K562 (cell line): ENCODE data around the gene CADM2. TPM values are rescaled to one million over a fixed set of nuclear protein-coding genes. Genes with fewer than 3 reads are reported as not detected.

Experiments
- ATAC-seq: fragments of 200-7000 bp; cut with Tn5 transposase; 3 replicates; pipeline ENCODE4 v1.9.1; 2020; ENCODE audit warnings: moderate library complexity
- BruUV-seq: library from RNA; stranded (reverse); fragments of 400-500 nt; replicated peaks from 2 replicates; lab custom pipeline; 2021; lab: Mats Ljungman, UMichigan
- CTCF ChIA-PET: fragments of 300-600 bp; formaldehyde crosslinking; extraction: SDS; loops from one replicate; lab custom pipeline; 2021; ENCODE audit warnings: low intra/inter-chr PET ratio; lab: Yijun Ruan, JAX
- POLR2A ChIA-PET: fragments of 300-600, 350-650 bp; sonication (Branson Sonifier 250); formaldehyde crosslinking; extraction: SDS; loops from one replicate; lab custom pipeline; 2021; ENCODE audit warnings: antibody characterized with exemption, inconsistent platforms; lab: Yijun Ruan, JAX
- DNase-seq, 4 experiments: peaks; one replicate each; pipeline versions ENCODE4 v3.0.0 to v3.0.0-alpha.2; 2011 to 2018; ENCODE audit warnings: low spot score in 3 of 4, mixed read lengths in 3 of 4; ENCODE audit errors: extremely low read depth in 1 of 4
- FAIRE-seq: peaks from 2 replicates; lab custom pipeline; 2011; peaks lifted over from hg19 to GRCh38; lab: Jason Lieb, UNC
- H2AFZ ChIP-seq: 2 replicates; pipeline ENCODE4 v1.6.0; 2011; ENCODE audit warnings: low read depth, low read length, control low read depth, inconsistent platforms
- H3K27ac ChIP-seq: fragments of 200-600 bp; 3 replicates; pipeline ENCODE4 v1.8.0; 2011; ENCODE audit warnings: low read depth, mild to moderate bottlenecking, control low read depth, inconsistent platforms, low read length, moderate library complexity, mixed read lengths; ENCODE audit errors: extremely low read depth
- H3K27me3 ChIP-seq, 2 experiments: fragments of 300-600 bp in 1 of 2; 2 replicates in 1 of 2; 3 replicates in 1 of 2; pipeline versions ENCODE4 v1.6.0 to v1.8.0; 2011; ENCODE audit warnings: inconsistent platforms in 2 of 2, low read length in 2 of 2, mild to moderate bottlenecking in 1 of 2, mixed read lengths in 1 of 2, moderate library complexity in 1 of 2; ENCODE audit not compliant: control insufficient read depth in 2 of 2, insufficient read depth in 2 of 2
- H3K36me3 ChIP-seq: fragments of 300-600 bp; 3 replicates; pipeline ENCODE4 v1.8.0; 2011; ENCODE audit warnings: mild to moderate bottlenecking, low read length, inconsistent platforms; ENCODE audit not compliant: control insufficient read depth, insufficient read depth
- H3K4me1 ChIP-seq, 2 experiments: fragments of 200-600 bp in 1 of 2; replicated peaks in 1 of 2; 2 replicates in 1 of 2; 3 replicates in 1 of 2; pipeline versions ENCODE4 v1.5.1 to v1.8.0; 2011; ENCODE audit warnings: inconsistent platforms in 2 of 2, low read length in 2 of 2, mild to moderate bottlenecking in 1 of 2, mixed read lengths in 1 of 2, moderate library complexity in 1 of 2; ENCODE audit not compliant: control insufficient read depth in 2 of 2, insufficient read depth in 2 of 2
- H3K4me2 ChIP-seq: 2 replicates; pipeline ENCODE4 v1.6.1; 2011; ENCODE audit warnings: low read length, control low read depth, inconsistent platforms, mixed read lengths; ENCODE audit not compliant: insufficient read depth
- H3K4me3 ChIP-seq: fragments of 200-600 bp; sonication (generic), shearing (Covaris generic); 2 replicates; pipeline ENCODE4 v1.5.1; 2016; ENCODE audit warnings: control low read depth, inconsistent platforms
- H3K79me2 ChIP-seq: fragments of 200-600 bp; 3 replicates; pipeline ENCODE4 v1.8.0; 2011; ENCODE audit warnings: low read length, inconsistent platforms; ENCODE audit not compliant: control insufficient read depth, insufficient read depth
- H3K9ac ChIP-seq, 2 experiments: 2 replicates each; pipeline versions ENCODE4 v1.6.0 to v1.6.1; 2011; ENCODE audit warnings: low read depth in 2 of 2, low read length in 2 of 2, control low read depth in 1 of 2, inconsistent platforms in 1 of 2, mild to moderate bottlenecking in 1 of 2, mixed read lengths in 1 of 2; ENCODE audit not compliant: insufficient read depth in 1 of 2
- H3K9me1 ChIP-seq: one replicate; pipeline ENCODE4 v1.6.0; 2011; ENCODE audit warnings: inconsistent platforms, mild to moderate bottlenecking, low read length, moderate library complexity; ENCODE audit not compliant: control insufficient read depth, insufficient read depth
- H3K9me3 ChIP-seq: replicated peaks from 2 replicates; pipeline ENCODE4 v1.5.1; 2011; ENCODE audit warnings: low read depth, low read length, inconsistent platforms; ENCODE audit not compliant: control insufficient read depth, insufficient read depth
- H4K20me1 ChIP-seq: replicated peaks from 2 replicates; pipeline ENCODE4 v1.6.1; 2011; ENCODE audit warnings: low read length, inconsistent platforms, mixed read lengths; ENCODE audit not compliant: control insufficient read depth, insufficient read depth
- ARID4B ChIP-seq: sonication (generic); formaldehyde crosslinking; IDR thresholded peaks from 2 replicates; pipeline ENCODE4 v1.8.0; 2022; ENCODE audit warnings: mild to moderate bottlenecking, missing genetic modification reagents
- BRF2 ChIP-seq: IDR thresholded peaks from 3 replicates; pipeline ENCODE4 v1.6.1; 2011; ENCODE audit warnings: borderline replicate concordance, mild to moderate bottlenecking; ENCODE audit not compliant: insufficient read length, insufficient read depth
- CREM ChIP-seq: IDR thresholded peaks from 2 replicates; pipeline ENCODE4 v1.6.1; 2014; ENCODE audit warnings: antibody characterized with exemption, low read depth
- E2F1 ChIP-seq: sonication (generic); formaldehyde crosslinking; IDR thresholded peaks from 2 replicates; pipeline ENCODE4 v1.8.1; 2023; ENCODE audit warnings: mild to moderate bottlenecking, missing genetic modification reagents, moderate library complexity
- MAFG ChIP-seq: fragments of 450-650 bp; conservative IDR thresholded peaks from 2 replicates; pipeline ENCODE4 v1.6.1; 2016; ENCODE audit warnings: missing genetic modification characterization, missing compliant biosample characterization
- POU5F1 ChIP-seq: fragments of 150-350 bp; IDR thresholded peaks from 2 replicates; pipeline ENCODE4 v1.6.1; 2014; ENCODE audit warnings: borderline replicate concordance, low read length, low read depth, mild to moderate bottlenecking; ENCODE audit not compliant: partially characterized antibody
- PREB ChIP-seq: sonication (generic); formaldehyde crosslinking; IDR thresholded peaks from 2 replicates; pipeline ENCODE4 v1.8.1; 2023; ENCODE audit warnings: mild to moderate bottlenecking, missing genetic modification reagents
- TBL1XR1 ChIP-seq, 2 experiments: IDR thresholded peaks; 2 replicates each; pipeline ENCODE4 v1.6.1; 2012; ENCODE audit warnings: improper control_type of control experiment in 2 of 2, low read length in 2 of 2, mild to moderate bottlenecking in 1 of 2
- U2AF2 ChIP-seq: fragments of 200-400 bp; formaldehyde crosslinking; optimal IDR thresholded peaks from 2 replicates; pipeline ENCODE3; 2017; ENCODE audit warnings: low read depth, mild to moderate bottlenecking, low read length
- ZFP36 ChIP-seq: fragments of 150-350 bp; IDR thresholded peaks from 2 replicates; pipeline ENCODE4 v1.6.1; 2018; ENCODE audit warnings: low read length, low read depth; ENCODE audit not compliant: partially characterized antibody
- ZNF511 ChIP-seq: sonication (generic); formaldehyde crosslinking; IDR thresholded peaks from 2 replicates; pipeline ENCODE4 v1.8.0; 2022; ENCODE audit warnings: mild to moderate bottlenecking, missing genetic modification reagents
- WGBS: fragments of 100-300 bp; shearing (Covaris generic); methylation state at CpG from one replicate; pipeline ENCODE4 v1.1.6; 2016; ENCODE audit warnings: low coverage, mixed read lengths; ENCODE audit not compliant: insufficient coverage; ENCODE audit errors: missing lambda C conversion rate; 5-methylcytosine and 5-hydroxymethylcytosine counted together
- in situ Hi-C: fragments of 300-500 bp; cut with MboI; formaldehyde crosslinking; loops from 4 replicates; pipeline ENCODE4 v1.15.0; 2018; ENCODE audit warnings: inconsistent platforms, mixed read lengths
- intact Hi-C: fragments of 100-400 bp; cut with micrococcal nuclease; formaldehyde crosslinking; loops from 2 replicates; pipeline ENCODE4 v1.14.2; 2022
- polyA plus RNA-seq, 8 experiments: library from polyadenylated mRNA; depleted of rRNA in 4 of 8; stranded (reverse) in 5 of 8; unstranded in 3 of 8; fragments of >200 nt; fragmentation: Nextera tagmentation in 2 of 8; fragmentation: Illumina TruSeq in 1 of 8; extraction: Ambion mirVana in 2 of 8; extraction: Trizol in 1 of 8; gene quantifications; 2 replicates each; pipeline versions ENCODE4 v1.2.1 to v1.2.3, GENCODE V29; 2011 to 2014; ENCODE audit warnings: inconsistent platforms in 1 of 8, missing spikeins in 1 of 8
- total RNA-seq, 7 experiments: library from RNA; depleted of rRNA in 6 of 7; stranded (reverse); fragments of >200 nt in 6 of 7; fragmentation: Illumina TruSeq in 2 of 7; extraction: Trizol in 2 of 7; gene quantifications; 2 replicates each; pipeline versions ENCODE4 v1.2.1 to v1.2.3, GENCODE V29; 2011 to 2021; ENCODE audit warnings: low replicate concordance in 1 of 7

Gene CADM2
- total and polyA plus RNA-seq, 9 of the 15 experiments (the other 6 are each of a cell fraction or from before 2014, with no cell fraction given), result 0.11 to 3.2 (median 0.95) TPM

- no peak for TF ChIP-seq BRF2
- TF ChIP-seq ZNF511, result no peak
Observed at GRCh38 chr3:85100316-85100715, 141.5 kb downstream of the CADM2 start (continued).

- no peak overlapping the region for H3K4me3 ChIP-seq
- no TSS peak for BruUV-seq
- ATAC-seq (no peak), FAIRE-seq (no peak), DNase-seq (no peak)
- H4K20me1 ChIP-seq, result no peaks in the 10 kb centered on the region
- H3K27ac ChIP-seq, result no peak overlapping the region
- no peak for TF ChIP-seq MAFG
- TF ChIP-seq CREM, result no peak
- TF ChIP-seq U2AF2, result no peak
- TF ChIP-seq POU5F1, result no peak
- TF ChIP-seq ZFP36, result no peak
- TF ChIP-seq PREB (CRISPR knock-in tag), result no peak
- TF ChIP-seq E2F1 (CRISPR knock-in tag), result no peak
- TF ChIP-seq ARID4B (CRISPR knock-in tag), result no peak
- TF ChIP-seq TBL1XR1 (IDR thresholded peaks at IDR 0.05; ENCODE audit: low read length in 2 of 2), result no peak
- no peaks in the 10 kb centered on the region for H3K27me3 ChIP-seq
- ChIA-PET POLR2A (no interaction called here), CTCF (no interaction called here)
- no peaks in the 10 kb centered on the region for H3K4me1 ChIP-seq
- no peak overlapping the region for H3K9ac ChIP-seq
- intact Hi-C loops, result no loop called here
- WGBS, result 0% methylated on average over 1 of the region's 1 CpG
- no peaks in the 10 kb centered on the region for H3K79me2 ChIP-seq
- H3K9me1 ChIP-seq, result no peaks in the 10 kb centered on the region
- H2AFZ ChIP-seq, result no peak overlapping the region
- no peaks in the 10 kb centered on the region for H3K36me3 ChIP-seq
- no peak overlapping the region for H3K4me2 ChIP-seq
- no peaks in the 10 kb centered on the region for H3K9me3 ChIP-seq
- in situ Hi-C loops, result no loop called here
Observed at GRCh38 chr3:85102781-85103180, 144.0 kb downstream of the CADM2 start.
